Measurements from ENCODE around the gene FOSB.
"Not testable (repeated sequence)": the region's sequence is repeated elsewhere in the genome, so short reads cannot be mapped to it uniquely, and the experiment has no call there.

Gene FOSB

DNA sequence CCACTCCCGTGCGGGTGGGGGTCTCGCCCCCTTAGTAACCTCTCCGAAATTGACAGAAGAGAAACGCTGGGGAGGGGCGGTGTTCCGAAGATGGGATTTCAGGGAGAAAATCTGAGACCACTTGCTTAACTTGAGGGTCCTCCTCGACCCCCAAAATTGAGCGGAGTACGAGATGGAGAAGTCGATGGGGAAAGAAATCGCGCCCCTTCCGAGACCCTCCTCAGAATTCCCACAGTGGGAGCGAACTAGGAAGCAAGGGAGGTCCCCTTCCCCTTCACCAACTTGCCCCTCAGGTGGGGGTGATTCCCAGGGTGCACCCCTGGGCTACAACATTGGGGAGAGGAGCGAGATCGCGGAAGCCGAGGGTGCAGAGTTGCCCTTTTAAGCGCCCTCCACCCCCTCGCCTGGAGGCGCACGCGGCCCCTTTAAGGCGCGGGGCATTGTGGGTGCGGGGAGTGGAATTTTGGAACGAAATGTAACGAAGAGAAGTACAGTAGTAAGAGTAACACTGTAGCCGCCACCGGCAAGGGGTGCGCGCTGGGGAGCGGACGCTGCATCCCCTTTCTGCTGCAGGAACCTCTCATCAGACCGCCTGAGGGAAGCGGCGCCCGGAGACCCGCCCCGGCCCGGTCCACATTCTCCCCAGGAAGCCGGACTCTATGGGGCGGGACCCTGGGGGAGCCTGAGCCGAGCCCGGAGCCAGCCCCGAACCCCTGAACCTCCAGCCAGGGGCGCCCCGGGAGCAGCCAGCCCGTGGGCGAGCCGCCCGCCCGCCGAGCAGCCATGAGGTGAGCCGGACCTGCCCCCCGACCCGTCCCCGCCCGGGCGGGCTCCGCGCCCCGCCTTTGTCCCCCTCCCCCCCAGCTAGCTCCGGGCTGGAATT, 39.4 kb downstream of the FOSB start, which contains the start of gene VASP:
TSS of gene VASP (plus strand) at position 491 of the 883 bp plus-strand sequence. CDS start at position 784, 293 bp downstream.
- DNase-seq: peak; percentile 86 to 94 (median 91)

GRCh38 chr19:45507872-45508416, 40.1 kb downstream of the FOSB start:
- no peak for DNase-seq

- DNase-seq: peak in 2 of 6 experiments; percentile 28 to 32
Observed at GRCh38 chr19:45508417-45508860, 40.6 kb downstream of the FOSB start.

GRCh38 chr19:45508861-45509691, 41.3 kb downstream of the FOSB start:
- peak in 2 of 6 experiments; percentile 5 to 33 for DNase-seq

DNA sequence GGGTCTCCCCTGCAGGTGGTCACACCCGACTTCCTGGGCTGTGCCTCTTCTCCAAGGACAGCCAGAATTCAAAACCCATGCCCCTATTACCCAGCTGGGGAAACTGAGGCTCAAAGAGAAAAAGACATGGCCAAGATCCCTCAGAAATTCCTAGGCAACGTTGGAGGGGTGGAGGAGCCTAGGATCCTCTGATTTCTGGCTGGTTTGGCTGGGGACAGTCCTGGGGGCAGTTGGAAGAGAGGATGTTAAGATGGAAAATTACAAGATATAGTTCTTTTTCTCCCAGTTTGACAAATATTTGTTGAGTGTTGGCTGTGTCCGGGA, 41.9 kb downstream of the FOSB start:
- DNase-seq: no peak

DNA sequence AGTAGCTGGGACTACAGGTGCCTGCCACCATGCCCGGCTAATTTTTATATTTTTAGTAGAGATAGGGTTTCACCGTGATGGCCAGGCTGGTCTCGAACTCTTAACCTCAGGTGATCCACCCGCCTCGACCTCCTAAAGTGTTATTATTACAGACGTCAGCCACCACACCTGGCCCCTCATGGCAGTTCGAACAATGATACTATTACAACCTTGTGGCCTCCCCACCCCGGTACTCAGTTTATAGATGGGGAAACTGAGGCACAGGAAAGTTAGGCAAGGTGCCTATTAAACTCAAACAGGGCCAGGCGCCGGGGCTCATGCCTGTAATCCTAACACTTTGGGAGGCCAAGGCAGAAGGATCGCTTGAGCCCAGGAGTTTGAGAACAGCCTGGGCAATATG, 42.6 kb downstream of the FOSB start:
- DNase-seq: not testable (repeated sequence)

DNA sequence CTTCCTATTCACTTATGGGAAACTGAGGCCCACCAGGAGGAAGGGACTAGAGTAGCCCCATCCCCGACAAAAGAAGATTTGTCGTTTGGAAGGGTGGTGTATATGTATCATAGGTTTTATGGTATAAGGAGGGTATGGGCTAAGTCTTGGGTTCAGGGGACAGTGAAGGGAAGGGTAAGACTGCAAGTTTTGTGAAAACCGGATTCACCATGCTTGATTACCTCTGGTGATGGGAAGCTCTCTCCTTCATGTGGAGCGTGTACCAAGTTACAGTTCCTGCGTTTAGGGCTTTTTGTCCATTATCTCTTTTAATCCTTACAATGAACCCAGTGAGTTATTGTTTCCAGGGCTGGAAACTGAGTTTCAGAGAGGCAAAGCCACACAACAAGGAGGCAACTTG, 43.3 kb downstream of the FOSB start:
- no peak for DNase-seq

DNA sequence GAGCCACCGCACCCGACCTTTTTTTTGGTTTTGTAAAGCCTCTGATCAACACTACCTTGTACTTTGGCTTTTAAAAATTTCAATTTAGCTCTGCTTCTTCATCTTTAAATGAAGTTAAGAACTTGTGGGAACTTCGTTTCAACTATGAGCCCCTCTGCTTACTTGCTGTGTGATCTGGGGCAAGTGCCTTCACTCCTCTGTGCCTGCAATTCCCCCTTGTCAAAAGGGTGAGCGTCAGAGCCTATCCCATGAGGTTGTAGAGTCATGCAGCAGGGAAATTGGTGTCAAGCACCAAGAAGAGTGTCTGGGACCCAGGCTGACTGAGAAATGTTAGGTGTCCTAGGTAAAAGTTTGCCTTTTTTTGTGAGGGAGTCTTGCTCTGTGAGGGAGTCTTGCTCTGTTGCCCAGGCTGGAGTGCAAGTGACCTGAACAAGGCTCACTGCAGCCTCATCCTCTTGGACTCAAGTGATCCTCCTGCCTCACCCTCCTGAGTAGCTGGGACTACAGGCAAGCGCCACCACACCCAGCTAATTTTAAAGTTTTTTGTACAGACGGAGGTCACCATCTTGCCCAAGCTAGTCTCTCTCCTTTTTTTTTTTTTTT, 45.2 kb downstream of the FOSB start:
- DNase-seq: no peak

DNA sequence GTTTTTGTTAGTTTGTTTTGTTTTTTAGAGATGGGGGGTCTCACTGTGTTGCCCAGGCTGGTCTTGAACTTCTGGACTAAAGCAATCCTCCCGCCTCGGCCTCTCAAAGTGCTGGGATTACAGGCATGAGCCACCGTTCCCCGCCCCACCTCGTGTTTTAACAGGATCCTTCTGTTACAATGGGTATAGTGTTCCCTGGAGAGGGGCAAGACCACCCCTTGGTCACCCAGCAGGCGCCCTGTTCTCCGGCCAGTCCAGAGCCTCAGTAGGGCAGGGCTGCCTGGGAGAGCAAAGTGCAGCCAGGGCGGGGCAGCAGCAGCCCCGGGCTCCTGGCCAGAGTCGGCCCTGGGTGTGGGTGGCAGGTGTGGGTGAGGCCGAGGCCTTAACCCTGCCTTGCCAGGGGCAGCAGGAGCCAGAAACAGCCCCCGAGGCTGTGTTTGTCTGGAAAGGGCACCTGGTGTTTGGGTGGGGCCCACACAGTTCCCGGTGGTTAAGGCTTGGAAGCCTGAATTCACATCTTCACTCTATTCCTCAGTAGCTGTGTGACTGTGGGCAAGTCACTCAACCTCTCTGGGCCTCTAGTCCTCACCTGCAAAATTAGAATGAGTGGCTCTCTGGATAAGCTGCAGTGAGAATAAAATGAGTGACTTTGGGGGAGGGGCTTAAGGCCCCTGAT, 46.7 kb downstream of the FOSB start:
- no peak for DNase-seq

DNA sequence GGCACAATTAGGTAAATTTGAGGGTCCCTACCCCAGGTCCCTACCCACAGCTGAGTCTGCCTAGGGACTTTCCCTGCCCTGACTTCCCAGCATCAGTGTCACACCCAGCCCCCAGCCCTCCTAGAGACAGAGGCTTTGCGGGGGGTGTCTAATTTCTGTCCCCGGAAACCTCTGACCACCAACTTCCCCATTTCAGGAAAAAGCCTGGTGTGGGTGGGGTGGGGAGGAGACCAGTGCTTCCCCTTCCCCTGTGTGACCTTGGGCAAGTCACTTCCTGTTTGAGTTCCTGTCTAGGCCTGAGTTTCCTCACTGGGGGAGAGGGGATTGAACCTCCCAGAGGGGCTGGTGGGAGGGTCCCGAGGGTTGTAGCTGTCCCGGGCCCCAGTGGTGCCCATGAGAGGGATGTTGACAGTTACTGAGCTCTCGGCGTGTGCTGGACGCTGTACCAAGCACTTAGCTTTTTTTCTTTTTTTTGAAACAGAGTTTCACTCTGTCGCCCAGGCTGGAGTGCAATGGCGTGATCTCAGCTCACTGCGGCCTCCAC, 47.4 kb downstream of the FOSB start:
- peak in 1 of 6 experiments; percentile 14 for DNase-seq

DNA sequence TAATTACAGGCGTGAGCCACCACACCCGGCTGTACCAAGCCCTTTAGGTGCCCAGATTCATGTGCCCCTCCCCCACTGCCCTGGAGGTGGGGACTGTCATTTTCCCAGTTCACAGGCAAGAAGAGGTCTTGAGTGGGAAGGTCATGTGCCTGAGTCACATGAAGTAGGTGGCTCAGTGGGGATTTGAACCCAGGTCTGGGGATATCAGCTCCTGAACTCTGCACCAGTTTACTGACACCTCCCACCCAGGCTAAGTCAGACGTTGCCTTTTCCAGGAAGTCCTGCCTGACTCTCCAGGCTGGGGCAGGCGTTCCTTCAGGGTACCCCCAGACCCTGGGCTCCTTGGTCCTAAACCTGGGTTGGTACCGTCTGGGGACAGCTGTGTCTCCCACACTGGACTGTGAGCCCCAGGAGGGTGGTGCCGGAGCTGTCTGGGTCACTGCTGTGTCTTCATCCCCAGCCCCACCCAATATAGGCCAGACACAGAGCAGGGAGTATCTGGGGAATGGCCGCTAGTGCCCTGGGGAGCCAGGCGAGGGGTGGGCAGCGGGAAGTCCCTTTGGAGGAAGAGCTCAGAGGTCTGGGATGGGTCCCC, 48.1 kb downstream of the FOSB start:
- DNase-seq: no peak

DNA sequence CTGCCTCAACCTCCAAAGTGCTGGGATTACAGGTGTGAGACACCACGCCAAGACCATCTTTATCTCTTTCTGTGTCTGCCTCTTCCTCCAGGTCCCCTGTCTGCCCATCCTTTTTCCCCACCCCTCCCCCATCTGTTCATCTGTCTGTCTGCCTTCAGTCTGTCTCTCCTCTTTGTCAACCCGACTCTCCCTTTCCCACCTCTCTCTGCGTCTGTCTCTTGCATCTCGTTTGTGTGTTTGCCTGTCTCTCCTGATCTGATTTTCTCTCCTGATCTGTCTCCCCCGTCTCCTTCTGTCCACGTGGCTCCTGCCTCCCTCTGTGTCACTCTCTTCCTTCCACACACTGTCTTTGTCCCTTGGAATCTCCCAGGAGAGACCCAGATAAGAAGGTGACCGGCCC, 49.4 kb downstream of the FOSB start:
- no peak for DNase-seq

DNA sequence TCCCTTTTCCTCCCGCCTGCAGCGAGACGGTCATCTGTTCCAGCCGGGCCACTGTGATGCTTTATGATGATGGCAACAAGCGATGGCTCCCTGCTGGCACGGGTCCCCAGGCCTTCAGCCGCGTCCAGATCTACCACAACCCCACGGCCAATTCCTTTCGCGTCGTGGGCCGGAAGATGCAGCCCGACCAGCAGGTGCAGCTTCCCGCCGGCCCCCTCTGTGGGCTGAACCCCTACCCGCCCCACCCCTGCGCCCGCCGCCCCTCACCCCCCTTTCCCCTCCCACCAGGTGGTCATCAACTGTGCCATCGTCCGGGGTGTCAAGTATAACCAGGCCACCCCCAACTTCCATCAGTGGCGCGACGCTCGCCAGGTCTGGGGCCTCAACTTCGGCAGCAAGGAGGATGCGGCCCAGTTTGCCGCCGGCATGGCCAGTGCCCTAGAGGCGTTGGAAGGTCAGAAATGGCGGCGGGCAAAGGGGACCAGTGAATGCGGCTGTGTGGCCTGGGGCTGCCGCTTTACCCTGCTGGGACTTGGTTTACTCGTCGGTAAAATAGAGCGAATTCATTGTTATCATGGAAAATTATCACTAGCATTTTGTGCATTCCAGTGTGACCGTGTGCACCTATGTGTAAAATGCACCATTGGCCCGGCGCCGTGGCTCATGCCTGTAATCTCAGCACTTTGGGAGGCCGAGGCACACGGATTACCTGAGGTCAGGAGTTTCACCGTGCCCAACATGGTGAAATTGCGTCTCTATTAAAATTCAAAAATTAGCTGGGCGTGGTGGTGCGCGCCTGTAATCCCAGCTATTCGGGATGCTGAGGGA, 50.1 kb downstream of the FOSB start:
- no peak for DNase-seq

DNA sequence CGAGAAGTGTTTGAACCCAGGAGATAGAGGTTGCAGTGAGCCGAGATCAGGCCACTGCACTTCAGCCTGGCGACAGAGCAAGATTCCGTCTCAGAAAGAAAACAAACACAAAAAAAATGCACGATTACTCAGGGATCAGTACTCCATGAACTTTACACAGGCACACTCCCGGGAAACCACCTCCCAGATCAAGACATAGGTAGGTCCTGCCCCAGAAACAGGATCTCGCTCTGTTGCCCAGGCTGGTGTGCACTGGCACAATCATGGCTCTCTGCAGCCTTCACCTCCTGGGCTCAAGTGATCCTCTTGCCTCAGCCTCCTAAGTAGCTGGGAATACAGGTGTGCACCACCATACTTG, 50.7 kb downstream of the FOSB start:
- no peak for DNase-seq

DNA sequence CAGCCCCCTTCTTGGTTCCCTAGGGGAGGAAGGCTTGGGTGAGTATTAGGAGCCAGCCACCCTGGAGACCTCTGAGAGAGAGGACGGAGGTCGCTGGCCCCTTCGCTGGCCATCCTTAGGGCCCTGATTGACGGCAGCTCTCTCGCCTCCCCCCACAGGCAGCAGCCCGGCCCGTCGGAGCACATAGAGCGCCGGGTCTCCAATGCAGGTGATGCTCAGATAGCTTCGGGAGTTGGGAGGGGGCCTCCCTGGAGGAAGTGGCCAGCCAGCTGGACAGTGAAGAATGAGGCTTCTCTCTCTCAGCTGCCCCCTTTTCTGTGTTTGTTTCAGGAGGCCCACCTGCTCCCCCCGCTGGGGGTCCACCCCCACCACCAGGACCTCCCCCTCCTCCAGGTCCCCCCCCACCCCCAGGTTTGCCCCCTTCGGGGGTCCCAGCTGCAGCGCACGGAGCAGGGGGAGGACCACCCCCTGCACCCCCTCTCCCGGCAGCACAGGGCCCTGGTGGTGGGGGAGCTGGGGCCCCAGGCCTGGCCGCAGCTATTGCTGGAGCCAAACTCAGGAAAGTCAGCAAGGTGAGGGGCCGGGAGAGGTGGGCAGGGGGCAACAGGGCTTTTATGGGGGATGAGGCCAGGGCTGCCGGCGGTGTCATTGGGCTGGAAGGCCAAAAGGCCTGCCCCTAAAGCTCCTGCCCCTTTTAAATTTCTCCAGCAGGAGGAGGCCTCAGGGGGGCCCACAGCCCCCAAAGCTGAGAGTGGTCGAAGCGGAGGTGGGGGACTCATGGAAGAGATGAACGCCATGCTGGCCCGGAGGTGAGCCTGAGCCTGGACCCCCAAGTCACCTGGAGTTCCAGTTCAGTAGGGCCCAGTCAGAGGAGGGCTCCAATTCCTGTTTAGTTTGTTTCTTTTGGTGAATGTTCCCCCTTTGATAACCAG, 54.5 kb downstream of the FOSB start:
- no peak for DNase-seq

- peak; percentile 51 to 86 (median 70) for DNase-seq
Observed at GRCh38 chr19:45523642-45524256, 56.0 kb downstream of the FOSB start.

- DNase-seq: no peak
Observed at GRCh38 chr19:45524575-45525129, 56.9 kb downstream of the FOSB start.
